ENCODE measurements around the gene VTCN1.

Gene VTCN1

GRCh38 chr1:117209094-117209493, 1.6 kb downstream of the VTCN1 start:
- DNase-seq (ENCODE audit: low spot score): no peak

GRCh38 chr1:117208580-117208979, 2.1 kb downstream of the VTCN1 start:
- no peak for DNase-seq (ENCODE audit: low spot score)

- DNase-seq (ENCODE audit: low spot score): no peak
Measured at GRCh38 chr1:117205368-117205767, 5.4 kb downstream of the VTCN1 start.

- DNase-seq (ENCODE audit: low spot score): no peak
Measured at GRCh38 chr1:117201808-117202207, 8.9 kb downstream of the VTCN1 start.

GRCh38 chr1:117198097-117198496, 12.6 kb downstream of the VTCN1 start:
- DNase-seq (ENCODE audit: low spot score): no peak

GRCh38 chr1:117189726-117190125, 21.0 kb downstream of the VTCN1 start:
- DNase-seq (ENCODE audit: low spot score): no peak

- no peak for DNase-seq (ENCODE audit: low spot score)
Measured at GRCh38 chr1:117188816-117189437, 21.8 kb downstream of the VTCN1 start.

GRCh38 chr1:117188170-117188815, 22.4 kb downstream of the VTCN1 start:
- no peak for DNase-seq (ENCODE audit: low spot score)

GRCh38 chr1:117183112-117183511, 27.6 kb downstream of the VTCN1 start:
- no peak for DNase-seq (ENCODE audit: low spot score)

- DNase-seq (ENCODE audit: low spot score): no peak
Measured at GRCh38 chr1:117182319-117182718, 28.4 kb downstream of the VTCN1 start.

GRCh38 chr1:117181630-117182041, 29.1 kb downstream of the VTCN1 start:
- no peak for DNase-seq (ENCODE audit: low spot score)

GRCh38 chr1:117180147-117180967, 30.4 kb downstream of the VTCN1 start:
- DNase-seq (ENCODE audit: low spot score): no peak

- no peak for DNase-seq (ENCODE audit: low spot score)
Measured at GRCh38 chr1:117179471-117179870, 31.3 kb downstream of the VTCN1 start.

GRCh38 chr1:117178756-117179155, 32.0 kb downstream of the VTCN1 start:
- no peak for DNase-seq (ENCODE audit: low spot score)

- no peak for DNase-seq (ENCODE audit: low spot score)
Measured at GRCh38 chr1:117177376-117177775, 33.4 kb downstream of the VTCN1 start.

- no peak for DNase-seq (ENCODE audit: low spot score)
Measured at GRCh38 chr1:117176579-117176978, 34.1 kb downstream of the VTCN1 start.

- no peak for DNase-seq (ENCODE audit: low spot score)
Measured at GRCh38 chr1:117174851-117175250, 35.9 kb downstream of the VTCN1 start.

GRCh38 chr1:117173691-117174090, 37.0 kb downstream of the VTCN1 start:
- DNase-seq (ENCODE audit: low spot score): no peak

- DNase-seq (ENCODE audit: low spot score): no peak
Measured at GRCh38 chr1:117173006-117173405, 37.7 kb downstream of the VTCN1 start.

- no peak for DNase-seq (ENCODE audit: low spot score)
Measured at GRCh38 chr1:117171900-117172511, 38.7 kb downstream of the VTCN1 start.

- no peak for DNase-seq (ENCODE audit: low spot score)
Measured at GRCh38 chr1:117169871-117170596, 40.7 kb downstream of the VTCN1 start.

GRCh38 chr1:117167402-117167801, 43.3 kb downstream of the VTCN1 start:
- DNase-seq (ENCODE audit: low spot score): no peak
